Right atrium auricular region (tissue), 2 donors: ENCODE measurements around the gene NAE1. TPM values are rescaled to one million over a fixed set of nuclear protein-coding genes. Genes with fewer than 3 reads are reported as not detected.

Experiments
- DNase-seq: peaks from one replicate; pipeline ENCODE4 v3.0.0-alpha.2; 2019; ENCODE audit warnings: low spot score
- H3K27ac ChIP-seq, 2 donors: fragments of 200-600 bp; sonication (generic); 1 replicate in 1 of 2; 2 replicates in 1 of 2; pipeline ENCODE4 v1.5.1; 2016 to 2019
- H3K27me3 ChIP-seq, 2 donors: fragments of 200-600 bp; sonication (generic); one replicate each; pipeline versions ENCODE4 v1.5.1 to v1.6.0; 2017 to 2019
- H3K36me3 ChIP-seq: fragments of 200-600 bp; sonication (generic); one replicate; pipeline ENCODE4 v1.5.1; 2016
- H3K4me1 ChIP-seq, 2 donors: fragments of 200-600 bp; sonication (generic); one replicate each; pipeline versions ENCODE4 v1.5.1 to v1.6.0; 2017 to 2019
- H3K4me3 ChIP-seq, 2 donors: fragments of 200-600 bp; sonication (generic); 1 replicate in 1 of 2; 2 replicates in 1 of 2; pipeline ENCODE4 v1.5.1; 2017 to 2019; ENCODE audit warnings: mild to moderate bottlenecking in 1 of 2, moderate library complexity in 1 of 2
- H3K9me3 ChIP-seq, 2 donors: fragments of 200-600 bp; sonication (generic); one replicate each; pipeline ENCODE4 v1.5.1; 2019
- CTCF ChIP-seq, 2 donors: fragments of 200-600 bp; sonication (generic); IDR thresholded peaks; one replicate each; pipeline ENCODE4 v1.5.1; 2019; ENCODE audit warnings: antibody characterized with exemption in 2 of 2
- total RNA-seq, 2 donors: library from RNA; depleted of rRNA; stranded (reverse); fragments of >200 nt; gene quantifications; one replicate each; pipeline ENCODE4 v1.1.0, GENCODE V29; 2016

Gene NAE1
- total RNA-seq = 10 to 100 TPM; 25.6 to 27.3 TPM

- DNase-seq = peak; percentile 73
- H3K36me3 ChIP-seq = peaks cover 14% of the 10 kb centered on the region
- peaks cover 0 to 17% of the 10 kb centered on the region in 2 donors for H3K4me1 ChIP-seq
- H3K4me3 ChIP-seq = peak within 1 kb of the TSS; percentile 69 to 91
- no peaks in the 10 kb centered on the region for H3K27me3 ChIP-seq
- H3K9me3 ChIP-seq = no peaks in the 10 kb centered on the region
- peak; percentile 97 to 99 for TF ChIP-seq CTCF (IDR thresholded peaks at IDR 0.05)
- peak within 1 kb of the TSS; percentile 87 to 92 for H3K27ac ChIP-seq
Measured at GRCh38 chr16:66830422-66831404, at the start of gene NAE1. Gene NAE1 (minus strand): TSS chr16:66830976. CDS start chr16:66830899, 77 bp downstream.

GRCh38 chr16:66878067-66878466, 47.3 kb upstream of the NAE1 start:
- no peak for DNase-seq
- no peak for TF ChIP-seq CTCF (IDR thresholded peaks at IDR 0.05)
- H3K4me1 ChIP-seq = peaks cover 0 to 19% of the 10 kb centered on the region in 2 donors
- no peak overlapping the region for H3K4me3 ChIP-seq
- H3K27me3 ChIP-seq = no peaks in the 10 kb centered on the region
- H3K9me3 ChIP-seq = no peaks in the 10 kb centered on the region
- no peaks in the 10 kb centered on the region for H3K36me3 ChIP-seq
- H3K27ac ChIP-seq = no peak overlapping the region

- Histone ChIP-seq H3K27me3 (no peaks in the 10 kb centered on the region), H3K36me3 (no peaks in the 10 kb centered on the region), H3K9me3 (no peaks in the 10 kb centered on the region), H3K4me3 (no peak overlapping the region), H3K27ac (no peak overlapping the region), H3K4me1 (peaks cover 0 to 6% of the 10 kb centered on the region in 2 donors)
- TF ChIP-seq CTCF (IDR thresholded peaks at IDR 0.05) = no peak
- DNase-seq = no peak
Measured at GRCh38 chr16:66874079-66874775, 43.5 kb upstream of the NAE1 start.

GRCh38 chr16:66873685-66874055, 42.9 kb upstream of the NAE1 start:
- Histone ChIP-seq H3K36me3 (no peaks in the 10 kb centered on the region), H3K27ac (no peak overlapping the region)

More at GRCh38 chr16:66873685-66874055, 42.9 kb upstream of the NAE1 start:
- peaks cover 0 to 6% of the 10 kb centered on the region in 2 donors for H3K4me1 ChIP-seq
- no peak for DNase-seq
- H3K27me3 ChIP-seq = no peaks in the 10 kb centered on the region
- no peaks in the 10 kb centered on the region for H3K9me3 ChIP-seq
- H3K4me3 ChIP-seq = no peak overlapping the region
- TF ChIP-seq CTCF (IDR thresholded peaks at IDR 0.05) = no peak
